ENCODE measurements around the gene NKIRAS2. TPM values are rescaled to one million over a fixed set of nuclear protein-coding genes. Genes with fewer than 3 reads are reported as not detected.

The NKIRAS2 gene
- polyA plus RNA-seq, 1 donor from 2014 or later = 60.2 TPM

GRCh38 chr17:41984454-41984853, 35.4 kb upstream of the NKIRAS2 start:
- Histone ChIP-seq H3K27ac (ENCODE audit: low read length) (no peak overlapping the region), H3K36me3 (ENCODE audit: insufficient read depth, low read length) (peaks cover 9% of the 10 kb centered on the region), H3K9ac (ENCODE audit: low read length) (no peak overlapping the region), H3F3A (ENCODE audit: insufficient read depth, low read length, poor library complexity, severe bottlenecking) (no peaks in the 10 kb centered on the region), H3K79me2 (replicated peaks; ENCODE audit: insufficient read depth, low read length) (no peaks in the 10 kb centered on the region), H2AFZ (ENCODE audit: low read depth, low read length) (no peak overlapping the region), H3K4me3 (ENCODE audit: low read length) (no peak overlapping the region), H3K9me3 (ENCODE audit: low read length) (no peaks in the 10 kb centered on the region), H3K9me2 (ENCODE audit: insufficient read depth, low read length) (no peaks in the 10 kb centered on the region), H3K27me3 (ENCODE audit: insufficient read depth, low read depth, low read length) (no peaks in the 10 kb centered on the region), H3K4me2 (ENCODE audit: low read length) (no peak overlapping the region), H4K20me1 (ENCODE audit: insufficient read depth) (no peaks in the 10 kb centered on the region)
- no peak for TF ChIP-seq CTCF (IDR thresholded peaks at IDR 0.05; ENCODE audit: poor library complexity, severe bottlenecking)
- TF ChIP-seq EZH2 (IDR thresholded peaks at IDR 0.05; ENCODE audit: borderline replicate concordance, insufficient read depth, low read length, poor library complexity, severe bottlenecking) = no peak
- no peak for TF ChIP-seq SMC3 (conservative IDR thresholded peaks at IDR 0.05; ENCODE audit: poor library complexity)

- Histone ChIP-seq H2AFZ (ENCODE audit: low read depth, low read length) (no peak overlapping the region), H3K79me2 (replicated peaks; ENCODE audit: insufficient read depth, low read length) (no peaks in the 10 kb centered on the region), H3K27ac (ENCODE audit: low read length) (no peak overlapping the region), H3K4me3 (ENCODE audit: low read length) (no peak overlapping the region), H3K9ac (ENCODE audit: low read length) (no peak overlapping the region), H3K9me2 (ENCODE audit: insufficient read depth, low read length) (no peaks in the 10 kb centered on the region), H3K27me3 (ENCODE audit: insufficient read depth, low read depth, low read length) (no peaks in the 10 kb centered on the region), H4K20me1 (ENCODE audit: insufficient read depth) (no peaks in the 10 kb centered on the region), H3K36me3 (ENCODE audit: insufficient read depth, low read length) (peaks cover 17% of the 10 kb centered on the region), H3K4me2 (ENCODE audit: low read length) (no peak overlapping the region), H3F3A (ENCODE audit: insufficient read depth, low read length, poor library complexity, severe bottlenecking) (no peaks in the 10 kb centered on the region), H3K9me3 (ENCODE audit: low read length) (no peaks in the 10 kb centered on the region)
- TF ChIP-seq EZH2 (IDR thresholded peaks at IDR 0.05; ENCODE audit: borderline replicate concordance, insufficient read depth, low read length, poor library complexity, severe bottlenecking) (no peak), TAF1 (IDR thresholded peaks at IDR 0.05; ENCODE audit: low read depth) (no peak), MXI1 (conservative IDR thresholded peaks at IDR 0.05; ENCODE audit: poor library complexity, severe bottlenecking) (no peak), RAD21 (conservative IDR thresholded peaks at IDR 0.05) (no peak), REST (IDR thresholded peaks at IDR 0.05; ENCODE audit: borderline replicate concordance) (no peak), CTCF (IDR thresholded peaks at IDR 0.05; ENCODE audit: poor library complexity, severe bottlenecking) (no peak), POLR2AphosphoS5 (IDR thresholded peaks at IDR 0.05) (no peak), SMC3 (conservative IDR thresholded peaks at IDR 0.05; ENCODE audit: poor library complexity) (no peak), EP300 (conservative IDR thresholded peaks at IDR 0.05; ENCODE audit: poor library complexity, severe bottlenecking) (no peak)
Observed at GRCh38 chr17:41985919-41986318, 34.0 kb upstream of the NKIRAS2 start.

All from neural cell (in vitro differentiated cells).